GM23338 (cell line): ENCODE data around the gene CFTR.

Source experiments
- EZH2phosphoT487 ChIP-seq: fragments of 200-600 bp; sonication (generic); IDR thresholded peaks from one replicate; pipeline ENCODE4 v1.8.1; 2018; ENCODE audit warnings: antibody characterized with exemption; ENCODE audit not compliant: unreplicated experiment
- TF ChIP-seq, protein P1 (sequence below), 2 experiments: fragments of 200-600 bp in 1 of 2; sonication (generic) in 1 of 2; conservative IDR thresholded peaks; 2 replicates each; pipeline versions ENCODE4 v1.5.1 to v1.6.1; 2016 to 2017; ENCODE audit warnings: antibody characterized with exemption in 2 of 2, low read depth in 2 of 2, mild to moderate bottlenecking in 2 of 2, moderate library complexity in 1 of 2

DNA sequence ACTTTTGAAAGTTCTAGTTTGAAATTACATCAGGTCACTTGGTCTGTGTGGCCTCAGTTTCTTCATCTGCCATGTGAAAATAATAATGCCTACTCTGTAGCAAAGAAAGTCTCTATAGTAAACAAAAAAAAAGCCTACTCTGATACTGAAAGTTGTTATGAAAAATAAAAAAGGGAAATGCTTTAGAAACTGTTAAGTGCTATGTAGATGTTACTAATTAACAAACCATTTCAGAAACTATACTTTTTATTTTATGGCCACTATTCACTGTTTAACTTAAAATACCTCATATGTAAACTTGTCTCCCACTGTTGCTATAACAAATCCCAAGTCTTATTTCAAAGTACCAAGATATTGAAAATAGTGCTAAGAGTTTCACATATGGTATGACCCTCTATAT, 50.6 kb downstream of the CFTR start:
- TF ChIP-seq, protein P1, sequence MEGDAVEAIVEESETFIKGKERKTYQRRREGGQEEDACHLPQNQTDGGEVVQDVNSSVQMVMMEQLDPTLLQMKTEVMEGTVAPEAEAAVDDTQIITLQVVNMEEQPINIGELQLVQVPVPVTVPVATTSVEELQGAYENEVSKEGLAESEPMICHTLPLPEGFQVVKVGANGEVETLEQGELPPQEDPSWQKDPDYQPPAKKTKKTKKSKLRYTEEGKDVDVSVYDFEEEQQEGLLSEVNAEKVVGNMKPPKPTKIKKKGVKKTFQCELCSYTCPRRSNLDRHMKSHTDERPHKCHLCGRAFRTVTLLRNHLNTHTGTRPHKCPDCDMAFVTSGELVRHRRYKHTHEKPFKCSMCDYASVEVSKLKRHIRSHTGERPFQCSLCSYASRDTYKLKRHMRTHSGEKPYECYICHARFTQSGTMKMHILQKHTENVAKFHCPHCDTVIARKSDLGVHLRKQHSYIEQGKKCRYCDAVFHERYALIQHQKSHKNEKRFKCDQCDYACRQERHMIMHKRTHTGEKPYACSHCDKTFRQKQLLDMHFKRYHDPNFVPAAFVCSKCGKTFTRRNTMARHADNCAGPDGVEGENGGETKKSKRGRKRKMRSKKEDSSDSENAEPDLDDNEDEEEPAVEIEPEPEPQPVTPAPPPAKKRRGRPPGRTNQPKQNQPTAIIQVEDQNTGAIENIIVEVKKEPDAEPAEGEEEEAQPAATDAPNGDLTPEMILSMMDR (conservative IDR thresholded peaks at IDR 0.05; ENCODE audit: low read depth in 2 of 2) = no peak
- TF ChIP-seq EZH2phosphoT487 = no peak
